Fibroblast of lung (primary cell): ENCODE data around the gene OR4K17. TPM values are rescaled to one million over a fixed set of nuclear protein-coding genes. Genes with fewer than 3 reads are reported as not detected.

Experiments
- DNase-seq, 2 donors: peaks; one replicate each; pipeline versions ENCODE4 v3.0.0 to v3.0.0-alpha.2; 2010; ENCODE audit warnings: low read depth in 2 of 2
- H2AFZ ChIP-seq: 2 replicates; pipeline ENCODE4 v1.5.1; 2012; ENCODE audit warnings: low read length, control low read depth, inconsistent platforms
- H3K27ac ChIP-seq: 2 replicates; pipeline ENCODE4 v1.5.1; 2011; ENCODE audit warnings: low read length, control low read depth; ENCODE audit not compliant: insufficient read depth
- H3K27me3 ChIP-seq: 2 replicates; pipeline ENCODE4 v1.5.1; 2011; ENCODE audit warnings: mild to moderate bottlenecking, low read length; ENCODE audit not compliant: control insufficient read depth, insufficient read depth
- H3K36me3 ChIP-seq: 2 replicates; pipeline ENCODE4 v1.5.1; 2011; ENCODE audit warnings: low read length; ENCODE audit not compliant: control insufficient read depth, insufficient read depth
- H3K4me1 ChIP-seq: 2 replicates; pipeline ENCODE4 v1.5.1; 2011; ENCODE audit warnings: low read length; ENCODE audit not compliant: control insufficient read depth, insufficient read depth; ENCODE audit errors: extremely low read depth
- H3K4me2 ChIP-seq: 2 replicates; pipeline ENCODE4 v1.5.1; 2011; ENCODE audit warnings: low read length, control low read depth; ENCODE audit not compliant: insufficient read depth; ENCODE audit errors: extremely low read depth
- H3K4me3 ChIP-seq, 4 experiments: fragments of 200-600 bp in 1 of 4; sonication (generic) in 1 of 4; replicated peaks in 1 of 4; 2 replicates each; pipeline ENCODE4 v1.5.1; 2011 to 2016; ENCODE audit warnings: low read length in 4 of 4, low read depth in 3 of 4, mild to moderate bottlenecking in 3 of 4, control low read depth in 2 of 4, inconsistent platforms in 1 of 4, mixed read lengths in 1 of 4; ENCODE audit not compliant: insufficient read depth in 1 of 4; ENCODE audit errors: control extremely low read depth in 1 of 4
- H3K79me2 ChIP-seq: 2 replicates; pipeline ENCODE4 v1.5.1; 2012; ENCODE audit warnings: mild to moderate bottlenecking, low read length, inconsistent platforms; ENCODE audit not compliant: control insufficient read depth, insufficient read depth
- H3K9ac ChIP-seq: 2 replicates; pipeline ENCODE4 v1.5.1; 2011; ENCODE audit warnings: mild to moderate bottlenecking, low read length, control low read depth; ENCODE audit not compliant: insufficient read depth
- H3K9me3 ChIP-seq: 2 replicates; pipeline ENCODE4 v1.5.1; 2012; ENCODE audit warnings: low read depth, low read length; ENCODE audit not compliant: control insufficient read depth, insufficient read depth
- H4K20me1 ChIP-seq: 2 replicates; pipeline ENCODE4 v1.5.1; 2011; ENCODE audit warnings: low read length; ENCODE audit not compliant: control insufficient read depth, insufficient read depth; ENCODE audit errors: extremely low read depth
- CTCF ChIP-seq, 2 donors: IDR thresholded peaks in 1 of 2; conservative IDR thresholded peaks in 1 of 2; 1 replicate in 1 of 2; 2 replicates in 1 of 2; pipeline ENCODE4 v1.5.1; 2011 to 2012; ENCODE audit warnings: low read length in 2 of 2, control low read depth in 1 of 2, inconsistent platforms in 1 of 2, low read depth in 1 of 2, mild to moderate bottlenecking in 1 of 2
- EZH2 ChIP-seq: IDR thresholded peaks from 2 replicates; pipeline ENCODE4 v1.5.1; 2012; ENCODE audit warnings: low read length, control low read depth, mild to moderate bottlenecking; ENCODE audit errors: missing control alignments
- polyA plus RNA-seq, 2 donors: library from polyadenylated mRNA; depleted of rRNA in 1 of 2; stranded (reverse) in 1 of 2; unstranded in 1 of 2; fragments of >200 nt; gene quantifications; 2 replicates each; pipeline ENCODE4 v1.2.1, GENCODE V29; 2011 to 2012; ENCODE audit warnings: missing spikeins in 1 of 2
- total RNA-seq: library from RNA; depleted of rRNA; stranded (reverse); fragments of >200 nt; gene quantifications from 2 replicates; pipeline ENCODE4 v1.2.1, GENCODE V29; 2014

The OR4K17 gene
- total and polyA plus RNA-seq, 2 donors (not counting 1 experiment from before 2014, with no cell fraction given) = not detected

GRCh38 chr14:20112321-20112720 lies 1.8 kb downstream of the OR4K17 start:
- no peak overlapping the region for H3K4me3 ChIP-seq
- H3K79me2 ChIP-seq = no peaks in the 10 kb centered on the region
- no peaks in the 10 kb centered on the region for H3K27me3 ChIP-seq
- TF ChIP-seq CTCF (conservative IDR thresholded peaks at IDR 0.05 in 1 of 2, IDR thresholded peaks at IDR 0.05 in 1 of 2; ENCODE audit: low read depth in 1 of 2, low read length in 2 of 2) = no peak
- TF ChIP-seq EZH2 = no peak
- DNase-seq = no peak
- no peaks in the 10 kb centered on the region for H3K9me3 ChIP-seq
- H2AFZ ChIP-seq = no peak overlapping the region
- no peaks in the 10 kb centered on the region for H3K36me3 ChIP-seq
- H3K27ac ChIP-seq = no peak overlapping the region
- H3K9ac ChIP-seq = no peak overlapping the region
- H3K4me1 ChIP-seq = no peaks in the 10 kb centered on the region
- no peaks in the 10 kb centered on the region for H4K20me1 ChIP-seq
- H3K4me2 ChIP-seq = no peak overlapping the region

GRCh38 chr14:20116748-20117147 lies 6.2 kb downstream of the OR4K17 start:
- no peak for TF ChIP-seq EZH2
- TF ChIP-seq CTCF (conservative IDR thresholded peaks at IDR 0.05 in 1 of 2, IDR thresholded peaks at IDR 0.05 in 1 of 2; ENCODE audit: low read depth in 1 of 2, low read length in 2 of 2) = no peak
- Histone ChIP-seq H3K4me1 (no peaks in the 10 kb centered on the region), H3K36me3 (no peaks in the 10 kb centered on the region), H3K79me2 (no peaks in the 10 kb centered on the region), H3K9me3 (no peaks in the 10 kb centered on the region), H3K4me3 (no peak overlapping the region), H4K20me1 (no peaks in the 10 kb centered on the region), H2AFZ (no peak overlapping the region), H3K9ac (no peak overlapping the region), H3K27me3 (no peaks in the 10 kb centered on the region), H3K27ac (no peak overlapping the region), H3K4me2 (no peak overlapping the region)
- no peak for DNase-seq

GRCh38 chr14:20118795-20119194 lies 8.3 kb downstream of the OR4K17 start:
- Histone ChIP-seq H3K36me3 (no peaks in the 10 kb centered on the region), H3K9me3 (no peaks in the 10 kb centered on the region), H3K4me2 (no peak overlapping the region), H3K4me1 (no peaks in the 10 kb centered on the region), H2AFZ (no peak overlapping the region), H3K4me3 (no peak overlapping the region), H3K27ac (no peak overlapping the region), H3K9ac (no peak overlapping the region), H3K79me2 (no peaks in the 10 kb centered on the region), H4K20me1 (no peaks in the 10 kb centered on the region), H3K27me3 (no peaks in the 10 kb centered on the region)
- no peak for TF ChIP-seq CTCF (conservative IDR thresholded peaks at IDR 0.05 in 1 of 2, IDR thresholded peaks at IDR 0.05 in 1 of 2; ENCODE audit: low read depth in 1 of 2, low read length in 2 of 2)
- no peak for TF ChIP-seq EZH2
- no peak for DNase-seq
